Umbilical cord (tissue), 2 donors: ENCODE results near the gene SMARCC2. TPM values are rescaled to one million over a fixed set of nuclear protein-coding genes. Genes with fewer than 3 reads are reported as not detected.
"Not testable (repeated sequence)": the region's sequence is repeated elsewhere in the genome, so short reads cannot be mapped to it uniquely, and the experiment has no call there.

ENCODE experiments used
- DNase-seq: peaks from one replicate; pipeline ENCODE4 v3.0.0-alpha.2; 2015; ENCODE audit warnings: low spot score
- total RNA-seq: library from RNA; depleted of rRNA; stranded (reverse); fragments of >200 nt; gene quantifications from one replicate; pipeline ENCODE4 v1.2.3, GENCODE V29; 2014; ENCODE audit warnings: low replicate concordance; ENCODE audit not compliant: insufficient read depth

Gene SMARCC2
- total RNA-seq, 1 donor from 2014 or later, result 37.6 TPM

- no peak for DNase-seq
Measured at GRCh38 chr12:56164345-56164729, 24.9 kb downstream of the SMARCC2 start.

- no peak for DNase-seq
Measured at GRCh38 chr12:56163533-56164344, 25.5 kb downstream of the SMARCC2 start.

GRCh38 chr12:56162468-56163290 lies 26.6 kb downstream of the SMARCC2 start:
- DNase-seq, result no peak

- no peak for DNase-seq
Measured at GRCh38 chr12:56161690-56162351, 27.5 kb downstream of the SMARCC2 start.

- no peak for DNase-seq
Measured at GRCh38 chr12:56160894-56161689, 28.2 kb downstream of the SMARCC2 start.

- no peak for DNase-seq
Measured at GRCh38 chr12:56160193-56160763, 29.0 kb downstream of the SMARCC2 start.

GRCh38 chr12:56159482-56160192 lies 29.6 kb downstream of the SMARCC2 start:
- no peak for DNase-seq

- DNase-seq, result peak; percentile 90
Measured at GRCh38 chr12:56158926-56159461, 30.3 kb downstream of the SMARCC2 start.

- peak; percentile 99 for DNase-seq
Measured at GRCh38 chr12:56158029-56158925, 31.0 kb downstream of the SMARCC2 start, which contains the start of gene MYL6. TSS of gene MYL6 (plus strand) at chr12:56158359. CDS start at chr12:56158402, 43 bp downstream.

GRCh38 chr12:56157201-56158028 lies 31.9 kb downstream of the SMARCC2 start:
- DNase-seq, result peak; percentile 89

GRCh38 chr12:56156464-56157200 lies 32.7 kb downstream of the SMARCC2 start:
- not testable (repeated sequence) for DNase-seq

GRCh38 chr12:56155256-56155845 lies 33.9 kb downstream of the SMARCC2 start:
- no peak for DNase-seq

GRCh38 chr12:56154818-56155217 lies 34.5 kb downstream of the SMARCC2 start:
- no peak for DNase-seq

- DNase-seq, result no peak
Measured at GRCh38 chr12:56154246-56154771, 35.0 kb downstream of the SMARCC2 start.

GRCh38 chr12:56153678-56154065 lies 35.6 kb downstream of the SMARCC2 start:
- DNase-seq, result no peak
